Fibroblast of mammary gland (primary cell): Measurements from ENCODE around the gene MPP2.

ENCODE experiments used
- DNase-seq: peaks from one replicate; pipeline ENCODE4 v3.0.0-alpha.2; 2010; ENCODE audit warnings: low read depth
- H3K4me3 ChIP-seq: 2 replicates; pipeline ENCODE4 v1.5.1; 2011; ENCODE audit warnings: low read depth, mild to moderate bottlenecking, low read length, moderate library complexity; ENCODE audit not compliant: control insufficient read depth
- TF ChIP-seq, protein P1 (sequence below): conservative IDR thresholded peaks from 2 replicates; pipeline ENCODE4 v1.5.1; 2011; ENCODE audit warnings: low read depth, low read length, inconsistent platforms; ENCODE audit not compliant: control insufficient read depth, insufficient read depth

MPP2 gene

DNA sequence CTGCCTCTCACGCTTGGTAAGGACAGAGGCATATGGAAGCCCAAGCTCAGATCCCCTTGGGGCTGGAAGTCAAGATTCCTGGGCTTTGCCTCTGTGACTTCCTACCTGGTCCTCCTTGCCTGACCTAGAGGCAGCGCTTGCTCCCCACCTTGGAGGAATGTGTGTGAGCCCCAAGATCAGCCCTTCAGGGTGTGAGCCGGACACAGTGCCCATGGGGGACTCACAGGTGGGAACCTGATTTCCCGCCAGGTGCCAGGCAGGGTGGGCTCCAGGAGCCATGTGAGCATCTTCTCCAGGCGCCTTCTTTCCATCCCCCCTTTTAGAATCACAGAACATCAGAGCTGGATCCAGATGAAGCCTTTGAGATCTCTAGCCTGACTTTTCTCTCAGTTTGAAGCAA, 50.2 kb downstream of the MPP2 start:
- TF ChIP-seq, protein P1, sequence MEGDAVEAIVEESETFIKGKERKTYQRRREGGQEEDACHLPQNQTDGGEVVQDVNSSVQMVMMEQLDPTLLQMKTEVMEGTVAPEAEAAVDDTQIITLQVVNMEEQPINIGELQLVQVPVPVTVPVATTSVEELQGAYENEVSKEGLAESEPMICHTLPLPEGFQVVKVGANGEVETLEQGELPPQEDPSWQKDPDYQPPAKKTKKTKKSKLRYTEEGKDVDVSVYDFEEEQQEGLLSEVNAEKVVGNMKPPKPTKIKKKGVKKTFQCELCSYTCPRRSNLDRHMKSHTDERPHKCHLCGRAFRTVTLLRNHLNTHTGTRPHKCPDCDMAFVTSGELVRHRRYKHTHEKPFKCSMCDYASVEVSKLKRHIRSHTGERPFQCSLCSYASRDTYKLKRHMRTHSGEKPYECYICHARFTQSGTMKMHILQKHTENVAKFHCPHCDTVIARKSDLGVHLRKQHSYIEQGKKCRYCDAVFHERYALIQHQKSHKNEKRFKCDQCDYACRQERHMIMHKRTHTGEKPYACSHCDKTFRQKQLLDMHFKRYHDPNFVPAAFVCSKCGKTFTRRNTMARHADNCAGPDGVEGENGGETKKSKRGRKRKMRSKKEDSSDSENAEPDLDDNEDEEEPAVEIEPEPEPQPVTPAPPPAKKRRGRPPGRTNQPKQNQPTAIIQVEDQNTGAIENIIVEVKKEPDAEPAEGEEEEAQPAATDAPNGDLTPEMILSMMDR, result no peak
- DNase-seq, result no peak
- H3K4me3 ChIP-seq, result no peak overlapping the region

DNA sequence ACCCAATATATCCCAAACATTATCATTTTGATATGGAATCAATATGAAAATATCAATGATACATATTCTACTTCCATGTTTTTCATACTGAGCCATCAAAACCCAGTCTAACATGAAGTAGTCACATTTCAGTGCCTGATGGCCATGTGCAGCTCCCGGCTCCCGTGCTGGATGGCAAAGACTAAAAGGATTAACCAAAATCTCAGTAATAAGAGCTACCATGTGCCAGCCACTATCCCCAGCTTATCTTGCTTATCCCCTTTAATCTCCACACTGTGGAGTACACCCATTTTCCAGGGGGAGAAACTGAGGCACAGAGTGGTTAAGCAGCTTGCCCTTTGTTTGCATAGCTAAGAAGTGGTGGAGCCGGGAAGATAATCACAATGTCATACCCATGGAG, 51.2 kb downstream of the MPP2 start:
- TF ChIP-seq, protein P1, result no peak
- DNase-seq, result no peak
- no peak overlapping the region for H3K4me3 ChIP-seq

DNA sequence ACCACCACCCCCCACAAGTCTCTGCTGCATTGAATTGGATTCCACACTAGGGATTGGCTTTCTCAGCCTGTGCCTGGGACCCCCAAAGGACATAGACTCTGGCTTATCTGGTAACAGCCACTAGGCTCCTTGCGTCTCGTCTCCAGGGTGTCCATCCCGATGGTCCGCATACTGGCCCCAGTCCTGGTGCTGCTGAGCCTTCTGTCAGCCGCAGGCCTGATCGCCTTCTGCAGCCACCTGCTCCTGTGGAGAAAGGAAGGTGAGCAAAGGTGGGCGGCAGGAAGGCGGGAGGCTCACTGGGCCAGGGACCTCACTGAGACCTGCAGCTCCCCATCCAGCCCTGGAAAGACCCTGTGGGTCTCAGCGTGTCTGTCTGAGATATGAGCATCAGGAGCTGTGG, 52.3 kb downstream of the MPP2 start:
- no peak for DNase-seq
- TF ChIP-seq, protein P1, result no peak
- H3K4me3 ChIP-seq, result no peak overlapping the region

DNA sequence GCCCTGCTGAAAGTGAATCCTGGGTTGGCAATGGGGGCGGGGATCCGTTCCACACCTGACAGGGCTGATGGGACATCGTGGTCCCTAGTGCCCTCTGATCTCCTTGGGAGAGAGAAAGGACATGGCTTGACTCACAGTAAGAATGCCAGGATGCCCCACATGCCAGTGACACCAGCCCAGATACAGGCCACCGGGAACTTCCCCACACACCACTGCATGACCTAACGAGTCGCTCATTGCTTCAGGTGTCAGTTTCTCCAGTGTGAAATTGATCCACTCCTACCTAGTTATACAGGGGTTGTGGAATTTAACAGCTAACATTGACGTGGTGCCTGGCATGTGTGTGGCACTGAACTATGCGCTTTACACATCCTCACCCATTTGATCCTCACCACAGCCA, 52.8 kb downstream of the MPP2 start:
- no peak for DNase-seq
- H3K4me3 ChIP-seq, result no peak overlapping the region
- TF ChIP-seq, protein P1, result no peak

DNA sequence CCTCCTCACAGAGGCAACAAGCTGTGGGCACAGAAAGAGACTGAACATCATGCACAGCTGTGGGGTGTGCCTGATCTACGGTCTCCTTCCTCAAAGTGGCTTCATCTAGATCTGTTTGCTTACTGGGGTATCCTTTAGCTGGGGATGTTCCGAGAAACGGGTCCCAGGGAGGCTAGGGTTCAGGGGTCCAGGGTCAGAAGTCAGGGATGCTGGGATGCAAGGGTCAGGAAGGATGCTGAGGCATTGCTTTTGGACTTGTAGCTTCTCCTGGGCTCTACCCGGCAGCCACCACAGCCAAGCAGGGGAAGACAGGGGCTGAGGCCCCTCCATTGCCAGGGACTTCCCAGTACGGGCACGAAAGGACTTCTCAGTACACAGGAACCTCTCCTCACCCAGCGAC, 53.8 kb downstream of the MPP2 start:
- no peak overlapping the region for H3K4me3 ChIP-seq
- no peak for DNase-seq
- TF ChIP-seq, protein P1, result no peak

DNA sequence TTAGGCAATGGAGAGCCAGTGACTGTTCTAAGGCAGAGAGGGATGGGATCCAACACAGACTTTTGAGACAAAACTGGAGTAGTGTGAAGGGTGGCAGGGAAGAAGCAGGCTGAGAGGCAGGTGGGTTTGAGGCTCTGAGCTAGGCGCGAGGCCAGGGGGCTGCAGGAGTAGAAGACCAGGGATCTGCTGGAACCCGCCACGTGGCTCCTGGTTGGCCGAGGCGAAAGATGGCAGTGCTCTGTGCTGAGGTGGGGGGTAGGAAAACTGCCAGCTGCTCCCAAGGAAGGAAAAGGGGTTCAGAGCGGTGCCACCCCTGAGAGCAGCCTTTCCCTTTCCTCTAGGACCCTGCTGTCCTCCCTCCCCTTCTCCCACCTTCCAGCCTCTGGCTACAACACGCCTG, 54.8 kb downstream of the MPP2 start:
- TF ChIP-seq, protein P1, result no peak
- H3K4me3 ChIP-seq, result no peak overlapping the region
- DNase-seq, result no peak

DNA sequence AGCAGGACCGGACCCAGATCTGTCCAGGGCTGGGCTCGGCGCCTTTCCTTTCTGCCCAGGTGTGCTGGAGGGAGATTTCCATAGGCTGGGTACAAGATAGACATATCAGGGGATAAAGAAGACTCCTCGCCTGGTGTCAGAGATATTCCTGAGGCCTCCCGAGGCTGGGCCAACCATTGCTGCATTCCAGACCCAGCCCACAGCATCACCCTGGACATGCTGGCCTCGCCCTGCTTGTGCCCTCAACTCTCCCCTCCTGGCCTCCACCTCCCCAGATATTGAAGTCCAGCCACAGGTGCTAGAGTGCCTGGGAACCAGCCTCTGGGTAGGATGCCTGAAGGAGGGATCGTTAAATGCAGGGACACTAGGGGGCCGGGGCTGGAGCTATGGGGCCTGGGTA, 58.2 kb downstream of the MPP2 start:
- no peak for DNase-seq
- TF ChIP-seq, protein P1, result no peak
- no peak overlapping the region for H3K4me3 ChIP-seq
